ENCODE data around the gene RRBP1. TPM values are rescaled to one million over a fixed set of nuclear protein-coding genes. Genes with fewer than 3 reads are reported as not detected.

Gene RRBP1
- total and polyA plus RNA-seq, 2 donors, result 80.1 to 147 TPM

- no peak overlapping the region for H3K27ac ChIP-seq (ENCODE audit: low read depth)
- WGBS, result 58% methylated on average over 20 of the region's 20 CpGs
- H3K4me3 ChIP-seq (ENCODE audit: low read depth, low read length), result no peak overlapping the region
- H3K36me3 ChIP-seq (ENCODE audit: insufficient read depth), result no peaks in the 10 kb centered on the region
- DNase-seq (ENCODE audit: extremely low spot score), result no peak
- H3K4me1 ChIP-seq (ENCODE audit: insufficient read depth), result no peaks in the 10 kb centered on the region
These were observed 33.0 kb downstream of the RRBP1 start for GRCh38 chr20:17648791-17649730.

DNA sequence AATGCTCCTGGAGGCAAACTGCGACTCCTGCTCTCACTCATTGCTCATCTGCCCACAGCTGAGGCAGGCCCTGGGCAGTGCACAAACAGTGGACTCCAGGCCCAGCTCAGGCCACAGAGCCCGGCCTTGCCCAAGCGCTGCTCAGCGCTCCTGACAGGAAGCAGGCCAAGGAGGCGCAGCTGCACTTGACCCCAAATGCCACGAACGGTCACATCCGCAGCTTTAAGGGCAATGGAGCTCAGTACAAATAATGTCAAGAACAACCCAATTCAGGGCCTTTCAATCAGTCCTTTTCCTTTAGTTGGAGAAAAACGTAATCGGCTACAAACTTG, 33.8 kb downstream of the RRBP1 start:
- no peak for DNase-seq (ENCODE audit: extremely low spot score)
- 64% methylated on average over 10 of the region's 10 CpGs for WGBS
- H3K4me1 ChIP-seq (ENCODE audit: insufficient read depth), result no peaks in the 10 kb centered on the region
- no peaks in the 10 kb centered on the region for H3K36me3 ChIP-seq (ENCODE audit: insufficient read depth)
- no peak overlapping the region for H3K4me3 ChIP-seq (ENCODE audit: low read depth, low read length)
- H3K27ac ChIP-seq (ENCODE audit: low read depth), result no peak overlapping the region

GRCh38 chr20:17647391-17648314, 34.4 kb downstream of the RRBP1 start:
- no peak for DNase-seq (ENCODE audit: extremely low spot score)
- Histone ChIP-seq H3K36me3 (ENCODE audit: insufficient read depth) (no peaks in the 10 kb centered on the region), H3K27ac (ENCODE audit: low read depth) (no peak overlapping the region), H3K4me1 (ENCODE audit: insufficient read depth) (no peaks in the 10 kb centered on the region), H3K4me3 (ENCODE audit: low read depth, low read length) (no peak overlapping the region)
- whole genome bisulfite sequencing, result 70% methylated on average over 20 of the region's 20 CpGs

DNA sequence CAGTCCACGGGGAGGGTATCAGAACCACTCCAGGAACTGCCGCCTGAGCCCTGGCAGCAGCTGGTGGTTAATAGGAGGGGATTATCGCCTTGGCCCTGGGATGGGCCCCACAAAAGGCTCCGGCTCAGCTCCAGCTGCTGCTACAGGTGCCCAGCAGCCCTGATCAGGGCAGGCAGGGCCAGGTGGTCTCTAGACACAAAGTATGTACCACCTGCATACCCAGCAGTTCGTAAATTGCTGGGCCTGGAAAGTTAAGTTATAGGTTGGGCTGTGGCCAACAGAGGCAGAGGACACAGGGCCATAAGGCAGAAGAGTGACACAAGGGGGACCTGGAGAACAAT, 35.1 kb downstream of the RRBP1 start:
- H3K4me1 ChIP-seq (ENCODE audit: insufficient read depth), result no peaks in the 10 kb centered on the region
- 53% methylated on average over 5 of the region's 5 CpGs for WGBS
- H3K27ac ChIP-seq (ENCODE audit: low read depth), result no peak overlapping the region
- no peaks in the 10 kb centered on the region for H3K36me3 ChIP-seq (ENCODE audit: insufficient read depth)
- DNase-seq (ENCODE audit: extremely low spot score), result no peak
- H3K4me3 ChIP-seq (ENCODE audit: low read depth, low read length), result no peak overlapping the region

GRCh38 chr20:17646209-17646960, 35.7 kb downstream of the RRBP1 start:
- no peaks in the 10 kb centered on the region for H3K4me1 ChIP-seq (ENCODE audit: insufficient read depth)
- 38% methylated on average over 14 of the region's 14 CpGs for WGBS
- H3K27ac ChIP-seq (ENCODE audit: low read depth), result no peak overlapping the region
- no peak for DNase-seq (ENCODE audit: extremely low spot score)
- H3K36me3 ChIP-seq (ENCODE audit: insufficient read depth), result no peaks in the 10 kb centered on the region
- no peak overlapping the region for H3K4me3 ChIP-seq (ENCODE audit: low read depth, low read length)

DNA sequence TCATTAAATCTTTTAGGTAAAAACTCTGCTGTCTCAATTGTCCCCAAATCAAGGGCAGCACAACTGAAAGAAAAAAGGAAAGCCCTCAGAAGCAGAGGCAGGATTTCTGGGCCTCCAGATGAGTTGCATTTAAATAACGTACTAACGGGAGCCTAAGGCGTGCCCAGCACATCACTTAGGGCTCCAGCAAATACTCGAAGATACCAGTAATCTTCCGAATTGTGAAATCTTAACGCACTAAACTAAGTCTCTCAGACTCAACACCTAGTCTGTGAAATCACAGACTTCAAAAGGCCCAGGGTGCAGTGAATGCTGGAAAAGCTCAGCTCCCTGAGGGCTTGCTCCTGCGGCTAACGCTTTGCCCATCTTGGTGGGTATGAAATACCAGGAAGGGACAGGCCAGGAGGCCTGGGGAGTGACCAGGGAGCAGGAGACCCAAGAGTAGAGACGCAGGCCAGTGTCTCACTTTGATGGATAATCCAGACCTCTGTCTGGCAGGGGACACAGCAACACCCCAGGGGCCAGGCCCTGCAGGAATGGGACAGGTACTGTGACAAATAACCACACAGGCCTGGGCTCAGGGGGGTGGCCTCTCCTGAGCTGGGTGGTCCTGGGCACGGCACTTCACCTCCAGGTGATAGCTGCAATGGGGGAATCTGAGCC, 36.4 kb downstream of the RRBP1 start:
- Histone ChIP-seq H3K4me3 (ENCODE audit: low read depth, low read length) (no peak overlapping the region), H3K36me3 (ENCODE audit: insufficient read depth) (no peaks in the 10 kb centered on the region), H3K27ac (ENCODE audit: low read depth) (no peak overlapping the region), H3K4me1 (ENCODE audit: insufficient read depth) (no peaks in the 10 kb centered on the region)
- 72% methylated on average over 10 of the region's 10 CpGs for WGBS
- DNase-seq (ENCODE audit: extremely low spot score), result no peak

- DNase-seq (ENCODE audit: extremely low spot score), result no peak
- 90% methylated on average over 14 of the region's 14 CpGs for WGBS
- no peaks in the 10 kb centered on the region for H3K4me1 ChIP-seq (ENCODE audit: insufficient read depth)
- H3K27ac ChIP-seq (ENCODE audit: low read depth), result no peak overlapping the region
- no peak overlapping the region for H3K4me3 ChIP-seq (ENCODE audit: low read depth, low read length)
- H3K36me3 ChIP-seq (ENCODE audit: insufficient read depth), result no peaks in the 10 kb centered on the region
These were observed 37.0 kb downstream of the RRBP1 start for GRCh38 chr20:17645010-17645409.

DNA sequence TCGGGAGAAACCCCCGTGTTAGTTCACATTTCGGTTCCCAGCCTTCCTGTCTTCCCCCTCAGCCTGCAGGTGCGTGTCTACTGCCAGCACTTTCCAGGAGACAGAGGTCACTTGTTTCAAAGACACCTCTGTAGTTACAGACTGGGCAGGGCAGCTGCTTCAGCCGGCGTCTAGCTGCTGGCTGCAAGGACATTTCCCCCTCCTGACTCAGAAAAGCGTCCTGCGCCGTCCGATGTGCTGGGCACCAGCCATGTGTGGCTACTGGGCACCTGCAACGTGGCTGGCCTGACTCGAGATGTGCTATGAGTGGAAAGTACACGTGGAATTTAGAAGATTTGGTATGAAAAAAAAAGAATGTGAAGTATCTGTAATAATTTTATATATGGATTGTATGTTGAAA, 37.6 kb downstream of the RRBP1 start:
- Histone ChIP-seq H3K36me3 (ENCODE audit: insufficient read depth) (no peaks in the 10 kb centered on the region), H3K4me1 (ENCODE audit: insufficient read depth) (no peaks in the 10 kb centered on the region), H3K4me3 (ENCODE audit: low read depth, low read length) (no peak overlapping the region), H3K27ac (ENCODE audit: low read depth) (no peak overlapping the region)
- 55% methylated on average over 13 of the region's 13 CpGs for WGBS
- DNase-seq (ENCODE audit: extremely low spot score), result no peak

DNA sequence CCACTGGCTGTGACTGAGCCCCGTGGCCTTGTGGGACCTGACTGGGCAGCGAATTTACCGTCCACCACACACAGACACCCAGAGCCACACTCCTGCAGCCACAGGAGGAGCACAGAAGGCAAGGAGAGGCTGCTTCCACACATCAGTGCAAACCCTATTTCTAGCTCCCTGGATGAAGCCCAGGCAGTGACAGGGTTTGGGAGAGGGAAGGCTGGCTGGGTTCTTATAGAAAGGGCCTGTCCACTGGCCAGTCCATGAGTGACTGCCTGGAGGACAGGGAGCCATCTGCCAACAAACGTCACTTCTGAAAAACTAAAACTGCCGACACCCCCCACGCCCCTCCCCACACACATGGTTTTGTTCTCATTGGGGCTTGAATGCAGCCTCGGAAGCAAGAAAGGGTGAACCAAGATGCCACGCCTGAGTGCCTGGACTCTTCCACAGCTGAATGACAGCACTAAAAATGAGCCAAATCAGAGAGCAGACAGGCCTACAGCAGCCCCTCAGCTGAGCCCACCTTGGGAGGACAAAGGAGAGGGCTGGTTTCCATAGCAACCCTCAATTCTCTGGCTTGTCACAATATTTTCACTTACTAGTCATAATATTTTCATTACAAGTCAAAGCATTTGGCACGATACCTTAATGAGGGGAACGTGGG, 38.4 kb downstream of the RRBP1 start:
- Histone ChIP-seq H3K27ac (ENCODE audit: low read depth) (no peak overlapping the region), H3K36me3 (ENCODE audit: insufficient read depth) (no peaks in the 10 kb centered on the region), H3K4me1 (ENCODE audit: insufficient read depth) (no peaks in the 10 kb centered on the region), H3K4me3 (ENCODE audit: low read depth, low read length) (no peak overlapping the region)
- WGBS, result 56% methylated on average over 10 of the region's 10 CpGs
- DNase-seq (ENCODE audit: extremely low spot score), result no peak

DNA sequence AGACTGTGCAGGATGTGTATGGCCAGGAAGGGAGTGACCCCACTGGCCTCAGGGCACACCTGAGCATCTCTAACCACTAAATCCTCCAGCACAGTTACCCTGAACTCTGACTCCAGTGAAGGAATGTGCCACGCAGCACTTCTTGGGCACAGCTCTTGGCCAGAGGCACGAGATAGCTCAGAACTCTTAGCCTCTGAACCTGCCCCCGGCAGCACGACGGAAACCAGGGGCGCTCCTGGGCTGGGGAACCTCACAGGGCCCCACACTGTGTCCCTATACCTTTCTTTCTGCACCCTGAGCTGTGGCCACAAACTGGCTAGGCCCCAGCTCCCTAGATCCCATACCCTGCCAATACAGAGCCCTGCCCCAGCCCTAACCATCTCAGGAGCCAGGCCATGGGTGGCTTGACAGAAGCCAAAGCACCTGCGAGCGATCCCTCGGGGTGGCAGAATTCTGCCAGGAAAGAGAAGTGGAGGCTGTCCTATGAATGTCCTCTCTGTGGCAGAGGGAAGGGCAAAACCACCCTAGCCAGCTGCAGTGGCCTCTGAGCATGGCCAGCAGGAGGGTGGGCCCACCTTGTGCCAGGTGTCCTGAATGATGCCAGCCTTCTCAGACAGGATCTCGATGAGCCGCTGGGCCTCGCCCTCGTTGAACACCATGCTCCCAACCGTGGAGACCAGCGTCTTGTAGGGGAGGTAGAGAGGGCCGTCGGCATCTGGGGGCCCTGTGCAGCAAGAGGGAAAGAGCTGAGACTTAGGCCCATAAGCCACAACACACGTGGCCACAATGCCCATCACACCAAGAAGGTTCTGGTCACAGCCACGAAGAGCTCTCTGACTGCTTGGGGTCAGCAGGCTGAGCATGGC, 39.4 kb downstream of the RRBP1 start:
- WGBS, result 81% methylated on average over 19 of the region's 19 CpGs
- Histone ChIP-seq H3K36me3 (ENCODE audit: insufficient read depth) (no peaks in the 10 kb centered on the region), H3K4me3 (ENCODE audit: low read depth, low read length) (no peak overlapping the region), H3K4me1 (ENCODE audit: insufficient read depth) (no peaks in the 10 kb centered on the region), H3K27ac (ENCODE audit: low read depth) (no peak overlapping the region)
- DNase-seq (ENCODE audit: extremely low spot score), result no peak

DNA sequence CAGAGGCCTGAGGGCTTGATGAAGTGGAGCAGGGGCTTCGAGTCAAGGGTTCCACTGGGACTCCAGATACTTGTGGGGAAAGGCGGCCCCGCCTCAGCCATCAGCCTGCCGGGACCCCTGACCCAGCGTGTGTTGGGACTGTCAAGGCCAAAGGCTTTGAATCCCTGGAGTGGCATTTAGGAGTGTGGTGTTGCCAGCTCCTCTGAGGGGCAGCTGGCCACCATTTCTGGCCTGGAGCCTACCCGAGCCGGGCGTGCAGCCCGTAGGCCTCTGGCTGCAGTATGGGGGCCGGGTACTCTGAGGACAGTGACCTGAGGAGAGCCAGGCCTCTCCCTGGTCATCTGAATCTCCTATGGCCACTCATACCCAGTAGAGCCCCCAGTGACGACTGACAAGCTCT, 40.0 kb downstream of the RRBP1 start:
- H3K36me3 ChIP-seq (ENCODE audit: insufficient read depth), result no peaks in the 10 kb centered on the region
- no peak for DNase-seq (ENCODE audit: extremely low spot score)
- no peak overlapping the region for H3K4me3 ChIP-seq (ENCODE audit: low read depth, low read length)
- WGBS, result 81% methylated on average over 11 of the region's 11 CpGs
- H3K27ac ChIP-seq (ENCODE audit: low read depth), result no peak overlapping the region
- no peaks in the 10 kb centered on the region for H3K4me1 ChIP-seq (ENCODE audit: insufficient read depth)

DNA sequence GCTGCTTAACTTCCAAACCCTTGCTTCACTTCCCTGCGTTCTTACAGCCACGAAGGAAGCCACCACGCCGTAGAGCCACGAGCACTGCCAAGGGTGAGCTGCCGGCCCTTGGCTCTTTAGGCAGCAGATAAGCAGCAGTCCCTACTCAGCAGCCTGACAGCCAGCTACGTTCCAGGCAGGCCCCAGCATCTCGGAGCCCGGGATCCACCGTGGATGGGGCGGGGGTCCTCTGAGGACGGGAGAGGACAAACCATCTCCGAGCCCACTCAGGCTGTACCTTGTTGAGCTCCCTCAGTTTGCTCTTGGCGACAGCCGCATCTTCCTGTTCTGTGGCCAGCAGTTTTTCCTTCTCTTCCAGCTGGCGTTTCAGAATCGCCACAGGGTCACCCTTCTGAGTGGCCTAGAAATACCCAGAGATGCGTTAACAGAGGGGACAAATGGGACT, 40.5 kb downstream of the RRBP1 start:
- no peaks in the 10 kb centered on the region for H3K36me3 ChIP-seq (ENCODE audit: insufficient read depth)
- no peak overlapping the region for H3K27ac ChIP-seq (ENCODE audit: low read depth)
- no peak for DNase-seq (ENCODE audit: extremely low spot score)
- no peak overlapping the region for H3K4me3 ChIP-seq (ENCODE audit: low read depth, low read length)
- 77% methylated on average over 18 of the region's 18 CpGs for WGBS
- H3K4me1 ChIP-seq (ENCODE audit: insufficient read depth), result no peaks in the 10 kb centered on the region
